Lung (tissue), 12 donors: ENCODE results near the gene LURAP1L. TPM values are rescaled to one million over a fixed set of nuclear protein-coding genes. Genes with fewer than 3 reads are reported as not detected.

Experiments
- ATAC-seq: fragments of 200-7000 bp; cut with Tn5 transposase; one replicate; pipeline ENCODE4 v1.9.1; 2020; ENCODE audit warnings: moderate number of reproducible peaks; ENCODE audit not compliant: insufficient read depth, low FRiP score
- DNase-seq, 3 donors: peaks; one replicate each; pipeline ENCODE4 v3.0.0-alpha.2; 2013 to 2017
- H3K27ac ChIP-seq, 2 donors: one replicate each; pipeline ENCODE4 v1.5.1; 2013; ENCODE audit warnings: mild to moderate bottlenecking in 2 of 2, moderate library complexity in 2 of 2, control low read depth in 1 of 2, inconsistent platforms in 1 of 2, low read depth in 1 of 2, low read length in 1 of 2
- H3K27me3 ChIP-seq, 3 donors: one replicate each; pipeline ENCODE4 v1.5.1; 2013; ENCODE audit warnings: low read length in 2 of 3; ENCODE audit not compliant: control insufficient read depth in 3 of 3, insufficient read depth in 3 of 3
- H3K36me3 ChIP-seq, 4 donors: one replicate each; pipeline ENCODE4 v1.5.1; 2013; ENCODE audit warnings: low read length in 4 of 4, mild to moderate bottlenecking in 1 of 4, moderate library complexity in 1 of 4; ENCODE audit not compliant: control insufficient read depth in 4 of 4, insufficient read depth in 4 of 4
- H3K4me1 ChIP-seq, 5 donors: one replicate each; pipeline ENCODE4 v1.5.1; 2013; ENCODE audit warnings: low read length in 5 of 5, mild to moderate bottlenecking in 2 of 5, moderate library complexity in 1 of 5; ENCODE audit not compliant: control insufficient read depth in 5 of 5, insufficient read depth in 5 of 5
- H3K4me3 ChIP-seq: one replicate; pipeline ENCODE4 v1.5.1; 2013; ENCODE audit warnings: mild to moderate bottlenecking, control low read depth, moderate library complexity
- H3K9ac ChIP-seq, 2 donors: one replicate each; pipeline ENCODE4 v1.5.1; 2013; ENCODE audit warnings: low read length in 2 of 2, control low read depth in 1 of 2; ENCODE audit not compliant: insufficient read depth in 1 of 2
- H3K9me3 ChIP-seq, 4 donors: one replicate each; pipeline ENCODE4 v1.5.1; 2013; ENCODE audit warnings: low read length in 3 of 4, mild to moderate bottlenecking in 1 of 4, moderate library complexity in 1 of 4; ENCODE audit not compliant: control insufficient read depth in 4 of 4, insufficient read depth in 3 of 4
- WGBS, 2 donors: extraction: QIAGEN DNeasy Blood & Tissue Kit; methylation state at CpG; one replicate each; pipeline ENCODE4 v1.1.7; 2013; 5-methylcytosine and 5-hydroxymethylcytosine counted together
- polyA plus RNA-seq, 2 donors: library from polyadenylated mRNA; stranded (reverse); fragments of 200-250 nt; gene quantifications; one replicate each; pipeline ENCODE4 v1.2.1, GENCODE V29; 2013
- total RNA-seq, 2 donors: library from RNA; depleted of rRNA in 1 of 2; stranded (reverse); fragments of >200 nt in 1 of 2; gene quantifications; one replicate each; pipeline ENCODE4 v1.2.1, GENCODE V29; 2014 to 2021
- TF ChIP-seq, protein P1 (sequence below): IDR thresholded peaks from 2 replicates; pipeline ENCODE4 v1.5.1; 2012; ENCODE audit warnings: mild to moderate bottlenecking; ENCODE audit errors: control extremely low read depth, extremely low read depth
- donor health status: control.
- donor health status: control.
- donor health status: Bipolar disorder and iron deficiency.
- donor health status: healthy.
- donor health status: DM: yes; HTN: yes; CAD: no.

LURAP1L gene
- total and polyA plus RNA-seq, 4 donors = 24.9 to 104 (median 30.1) TPM

DNA sequence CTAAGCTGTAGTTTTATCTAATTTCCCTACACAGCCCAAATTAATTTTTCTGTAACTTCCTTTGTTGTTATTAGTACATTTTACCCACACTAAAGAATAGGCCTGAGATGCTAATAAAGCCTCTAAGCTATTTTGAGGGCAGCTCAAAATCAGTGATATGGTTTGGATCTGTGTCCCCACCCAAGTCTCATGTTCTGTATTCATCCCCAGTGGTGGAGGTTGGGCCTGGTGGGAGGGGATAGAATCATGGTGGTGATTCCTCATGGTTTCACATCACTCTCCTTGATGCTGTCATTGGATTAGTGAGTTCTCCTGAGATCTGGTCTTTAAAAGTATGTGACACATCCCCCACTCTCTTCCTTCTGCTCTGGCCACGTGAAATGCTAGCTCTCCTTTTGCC lies 27.3 kb downstream of the LURAP1L start:
- 61 to 74% methylated on average over 1 of the region's 1 CpG for WGBS, 2 donors
- no peaks in the 10 kb centered on the region for H3K27me3 ChIP-seq
- peaks cover 0 to 4% (median 2%) of the 10 kb centered on the region in 4 donors for H3K36me3 ChIP-seq
- no peaks in the 10 kb centered on the region for H3K9me3 ChIP-seq
- ATAC-seq (no peak), DNase-seq (no peak)
- peaks cover under 1 to 33% (median 6%) of the 10 kb centered on the region in 5 donors for H3K4me1 ChIP-seq
- no peak overlapping the region for H3K4me3 ChIP-seq
- TF ChIP-seq, protein P1, sequence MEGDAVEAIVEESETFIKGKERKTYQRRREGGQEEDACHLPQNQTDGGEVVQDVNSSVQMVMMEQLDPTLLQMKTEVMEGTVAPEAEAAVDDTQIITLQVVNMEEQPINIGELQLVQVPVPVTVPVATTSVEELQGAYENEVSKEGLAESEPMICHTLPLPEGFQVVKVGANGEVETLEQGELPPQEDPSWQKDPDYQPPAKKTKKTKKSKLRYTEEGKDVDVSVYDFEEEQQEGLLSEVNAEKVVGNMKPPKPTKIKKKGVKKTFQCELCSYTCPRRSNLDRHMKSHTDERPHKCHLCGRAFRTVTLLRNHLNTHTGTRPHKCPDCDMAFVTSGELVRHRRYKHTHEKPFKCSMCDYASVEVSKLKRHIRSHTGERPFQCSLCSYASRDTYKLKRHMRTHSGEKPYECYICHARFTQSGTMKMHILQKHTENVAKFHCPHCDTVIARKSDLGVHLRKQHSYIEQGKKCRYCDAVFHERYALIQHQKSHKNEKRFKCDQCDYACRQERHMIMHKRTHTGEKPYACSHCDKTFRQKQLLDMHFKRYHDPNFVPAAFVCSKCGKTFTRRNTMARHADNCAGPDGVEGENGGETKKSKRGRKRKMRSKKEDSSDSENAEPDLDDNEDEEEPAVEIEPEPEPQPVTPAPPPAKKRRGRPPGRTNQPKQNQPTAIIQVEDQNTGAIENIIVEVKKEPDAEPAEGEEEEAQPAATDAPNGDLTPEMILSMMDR = no peak
- no peak overlapping the region for H3K9ac ChIP-seq
- peak overlapping the region in 1 of 2 donors; percentile 24 for H3K27ac ChIP-seq

- no peak overlapping the region for H3K9ac ChIP-seq
- no peak for ATAC-seq
- no peaks in the 10 kb centered on the region for H3K9me3 ChIP-seq
- no peaks in the 10 kb centered on the region for H3K27me3 ChIP-seq
- H3K27ac ChIP-seq = no peak overlapping the region
- no peak for DNase-seq
- WGBS, 2 donors = 85 to 93% methylated on average over 1 of the region's 1 CpG
- peaks cover 0 to 15% (median 1%) of the 10 kb centered on the region in 5 donors for H3K4me1 ChIP-seq
- peaks cover 0 to 22% (median 11%) of the 10 kb centered on the region in 4 donors for H3K36me3 ChIP-seq
- H3K4me3 ChIP-seq = no peak overlapping the region
- TF ChIP-seq, protein P1 = no peak
Observed at GRCh38 chr9:12808569-12808968, 33.7 kb downstream of the LURAP1L start.

GRCh38 chr9:12809720-12810119 lies 34.9 kb downstream of the LURAP1L start:
- DNase-seq = no peak
- peak overlapping the region in 1 of 2 donors; percentile 45 for H3K27ac ChIP-seq
- H3K4me3 ChIP-seq = no peak overlapping the region
- peaks cover 0 to 22% (median 11%) of the 10 kb centered on the region in 4 donors for H3K36me3 ChIP-seq
- H3K9me3 ChIP-seq = no peaks in the 10 kb centered on the region
- H3K27me3 ChIP-seq = no peaks in the 10 kb centered on the region
- H3K9ac ChIP-seq = no peak overlapping the region
- H3K4me1 ChIP-seq = peaks cover 0 to 26% (median 1%) of the 10 kb centered on the region in 5 donors
- ATAC-seq = no peak
- 74 to 79% methylated on average over 2 of the region's 2 CpGs for WGBS, 2 donors
- TF ChIP-seq, protein P1 = no peak

DNA sequence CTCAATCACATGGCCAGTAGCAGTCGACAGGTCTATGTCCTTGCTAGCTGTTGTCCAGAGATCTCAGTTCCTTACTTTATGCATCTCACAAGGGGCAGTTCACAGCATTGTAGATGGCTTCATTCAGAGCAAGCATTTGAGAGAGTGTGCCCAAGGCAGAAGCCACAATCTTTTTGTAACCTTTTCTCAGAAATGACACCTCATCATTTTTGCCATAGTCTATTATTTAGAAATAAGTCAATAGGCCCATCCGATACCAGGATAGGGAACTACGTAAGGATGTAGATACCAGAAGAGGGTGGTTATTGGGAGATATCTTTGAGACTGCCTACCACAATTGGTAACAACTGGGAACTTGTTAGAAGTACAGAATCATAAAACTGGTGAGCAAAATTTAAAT lies 37.1 kb downstream of the LURAP1L start:
- Histone ChIP-seq H3K27ac (peak overlapping the region in 1 of 2 donors; percentile 52), H3K27me3 (no peaks in the 10 kb centered on the region), H3K36me3 (peaks cover 0 to 25% (median 11%) of the 10 kb centered on the region in 4 donors), H3K9me3 (no peaks in the 10 kb centered on the region), H3K4me3 (no peak overlapping the region), H3K9ac (peak overlapping the region in 1 of 2 donors; percentile 13), H3K4me1 (peaks cover 0 to 41% (median 3%) of the 10 kb centered on the region in 5 donors)
- 92 to 94% methylated on average over 3 of the region's 3 CpGs for WGBS, 2 donors
- ATAC-seq (no peak), DNase-seq (no peak)
- TF ChIP-seq, protein P1 = no peak
